Measurements from ENCODE around the gene HOXB3.
"Not testable (repeated sequence)": the region's sequence is repeated elsewhere in the genome, so short reads cannot be mapped to it uniquely, and the experiment has no call there.

HOXB3 gene

DNA sequence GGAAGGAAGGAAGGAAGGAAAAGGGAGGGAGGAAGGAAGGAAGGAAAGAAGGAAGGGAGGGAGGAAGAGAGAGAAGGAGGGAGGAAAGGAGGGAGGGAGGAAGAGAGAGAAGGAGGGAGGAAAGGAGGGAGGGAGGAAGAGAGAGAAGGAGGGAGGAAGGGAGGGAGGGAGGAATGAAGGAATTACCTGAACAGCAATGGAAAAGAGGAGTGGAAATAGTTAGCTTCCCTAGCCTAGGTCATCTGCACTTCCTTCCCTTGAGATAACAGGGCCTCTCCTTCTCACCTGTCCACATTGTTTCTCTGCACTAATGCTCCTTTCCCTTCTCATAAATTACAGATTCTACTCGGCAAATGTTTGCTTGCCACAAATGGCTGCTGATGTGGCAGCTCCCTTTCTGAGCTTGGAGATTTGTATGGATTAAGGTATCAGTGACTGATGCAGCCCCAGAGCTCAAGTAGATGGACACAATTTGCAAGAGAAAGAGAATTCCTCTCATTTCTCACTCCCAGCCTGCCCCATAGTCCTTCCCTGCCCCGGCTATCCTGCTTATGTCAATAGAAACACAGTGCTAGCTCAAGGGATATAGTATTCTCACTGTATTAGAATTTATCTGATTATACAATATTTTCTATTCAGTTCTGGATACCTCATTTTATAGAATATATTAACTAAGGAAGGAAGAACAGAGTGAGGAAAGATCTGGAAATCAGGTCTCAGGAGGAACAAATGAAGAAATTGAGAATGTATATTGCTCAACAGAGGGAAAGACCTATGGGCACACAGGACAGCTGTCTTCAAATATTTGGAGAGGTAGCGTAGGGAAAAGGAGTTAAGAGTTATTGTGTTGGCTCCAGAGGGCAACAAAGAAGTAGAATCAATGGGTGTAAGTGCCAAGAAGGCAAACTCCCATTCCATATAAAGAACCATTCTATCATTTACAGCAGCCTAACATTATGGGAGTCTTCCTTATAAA is 73.8 kb downstream of the HOXB3 start:
- no peak for DNase-seq

DNA sequence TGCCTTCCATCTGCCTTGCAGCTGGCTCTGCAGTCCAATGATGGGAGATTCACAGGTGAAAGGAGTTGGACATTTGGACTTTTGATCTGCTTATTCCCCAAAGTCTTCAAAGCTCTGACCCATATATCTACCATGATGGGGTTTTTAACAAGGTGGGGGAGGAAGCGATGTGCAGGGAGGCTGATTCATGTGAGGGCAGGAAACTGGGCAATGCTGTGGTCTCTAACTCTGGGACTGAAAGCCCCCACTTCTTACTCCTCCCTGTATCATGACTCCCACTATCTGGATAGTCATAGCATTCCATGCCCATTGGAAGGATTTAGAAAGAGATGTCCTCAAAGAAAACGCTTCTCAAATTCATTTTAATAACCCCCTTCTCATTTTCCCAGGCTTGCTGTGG is 75.6 kb downstream of the HOXB3 start:
- DNase-seq, result no peak

DNA sequence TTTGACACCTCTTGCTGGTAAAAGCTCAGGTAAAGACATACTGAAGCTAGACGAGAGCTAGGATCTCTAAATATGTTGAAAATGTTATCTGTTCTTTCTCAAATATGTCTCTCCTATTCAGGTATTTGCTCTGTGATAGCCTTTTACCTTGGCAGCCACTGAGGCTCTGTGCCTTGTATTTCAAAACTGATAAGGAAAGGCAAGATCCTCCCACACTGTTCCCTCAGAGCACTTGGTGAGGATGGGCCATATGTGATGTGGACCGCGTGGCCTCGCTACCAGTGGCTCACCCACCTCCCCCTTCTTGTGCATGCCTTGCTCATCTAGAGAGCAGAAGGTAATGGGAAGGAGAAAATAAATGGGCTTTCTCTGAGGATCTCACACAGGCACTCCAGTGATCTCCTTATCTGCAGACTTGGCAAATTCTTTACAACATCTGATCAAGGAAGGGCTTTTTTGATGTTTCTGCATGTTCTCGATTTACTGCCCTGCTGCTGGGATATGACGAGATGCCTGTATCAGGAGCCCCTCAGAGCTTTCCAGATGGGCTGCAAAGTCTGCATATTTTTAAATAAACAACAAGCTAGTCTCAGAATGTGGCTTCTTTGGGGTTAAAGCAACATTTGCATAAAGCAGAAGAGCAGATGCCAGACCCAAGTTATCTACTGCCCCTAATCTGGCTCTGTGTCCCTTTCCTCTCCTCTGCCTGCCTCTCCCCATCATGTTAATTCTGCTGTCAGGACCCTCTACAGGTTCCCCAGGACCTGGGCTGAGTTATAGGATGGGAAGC is 76.2 kb downstream of the HOXB3 start:
- DNase-seq, result no peak

DNA sequence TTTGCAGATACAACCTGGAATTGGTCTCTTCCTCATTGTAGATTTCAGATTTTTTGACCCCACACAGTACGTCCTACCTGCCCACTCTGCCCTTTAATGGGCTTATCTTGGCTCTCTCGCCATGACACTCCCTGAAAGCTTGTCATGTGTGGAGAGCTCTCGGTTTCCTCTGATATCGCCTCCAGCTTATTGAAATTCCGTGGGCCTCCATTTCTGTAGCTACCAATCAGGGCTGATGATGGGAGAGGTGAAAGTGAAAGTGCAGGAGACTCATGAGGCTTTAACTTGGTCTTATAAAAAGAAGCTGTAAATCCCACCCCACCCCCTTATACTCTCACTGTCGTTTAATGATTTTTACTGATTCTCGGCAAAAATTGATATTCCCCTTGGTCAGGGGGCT is 76.9 kb downstream of the HOXB3 start:
- no peak for DNase-seq

DNA sequence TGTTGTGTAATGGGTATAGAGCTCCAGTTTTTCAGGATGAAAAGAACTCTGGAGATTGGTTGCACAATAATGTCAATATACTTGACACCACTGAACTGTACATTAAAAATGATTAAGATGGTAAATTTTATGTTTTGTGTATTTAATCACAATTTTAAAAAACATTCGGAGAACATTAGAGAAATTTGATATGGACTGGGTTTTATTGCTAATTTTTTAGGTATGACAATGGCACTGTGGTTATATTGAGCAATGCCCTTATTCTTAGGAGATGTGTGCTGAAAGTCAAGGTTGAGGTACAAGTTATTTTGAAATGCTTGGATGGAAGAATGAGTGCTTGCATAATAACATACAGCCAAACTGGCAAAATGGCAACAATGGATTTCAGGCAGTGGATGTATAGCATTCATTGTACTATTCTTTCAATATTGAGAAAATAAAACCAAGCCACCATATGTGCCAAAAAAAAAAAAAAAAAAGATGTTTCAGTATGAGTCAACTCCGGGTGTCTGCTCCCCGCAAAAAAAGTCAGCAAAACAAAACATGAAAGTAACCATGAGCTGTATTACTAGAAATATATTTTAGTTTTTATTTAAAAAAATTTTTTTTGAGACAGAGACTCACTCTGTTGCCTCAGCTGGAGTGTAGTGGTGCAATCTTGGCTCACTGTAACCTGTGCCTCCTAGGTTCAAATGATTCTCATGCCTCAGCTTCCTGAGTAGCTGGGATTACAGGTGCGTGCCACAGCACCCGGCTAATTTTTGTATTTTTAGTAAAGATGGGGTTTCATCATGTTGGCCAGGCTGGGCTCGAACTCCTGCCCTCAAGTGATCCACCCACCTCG is 79.1 kb downstream of the HOXB3 start:
- no peak for DNase-seq

DNA sequence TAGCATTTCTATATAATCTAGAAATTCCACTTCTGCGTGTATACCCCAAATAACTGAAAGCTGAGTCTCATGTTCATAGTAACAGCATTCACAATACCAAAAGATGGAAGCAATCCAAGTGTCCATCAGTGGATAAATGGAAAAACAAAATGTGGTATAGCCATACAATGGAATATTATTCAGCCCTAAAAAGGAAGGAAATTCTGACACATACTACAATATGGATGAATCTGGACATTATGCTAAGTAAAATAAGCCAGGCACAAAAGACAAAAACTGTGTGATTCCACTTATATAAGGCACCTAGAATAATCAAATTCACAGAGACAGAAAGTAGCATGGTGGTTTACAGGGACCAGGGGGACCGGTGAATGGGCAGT is 79.7 kb downstream of the HOXB3 start:
- no peak for DNase-seq

DNA sequence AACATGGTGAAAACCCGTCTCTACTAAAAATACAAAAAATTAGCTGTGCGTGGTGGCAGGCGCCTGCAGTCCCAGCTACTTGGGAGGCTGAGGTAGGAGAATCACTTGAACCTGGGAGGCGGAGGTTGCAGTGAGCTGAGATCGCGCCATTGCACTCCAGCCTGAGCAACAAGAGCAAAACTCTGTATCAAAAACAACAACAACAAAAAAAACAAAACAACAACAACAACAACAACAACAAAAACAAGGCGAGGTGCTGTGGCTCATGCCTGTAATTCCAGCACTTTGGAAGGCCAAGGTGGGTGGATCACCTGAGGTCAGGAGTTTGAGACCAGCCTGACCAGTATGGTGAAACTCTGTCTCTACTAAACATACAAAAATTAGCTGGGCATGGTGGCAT is 80.3 kb downstream of the HOXB3 start:
- not testable (repeated sequence) for DNase-seq

DNA sequence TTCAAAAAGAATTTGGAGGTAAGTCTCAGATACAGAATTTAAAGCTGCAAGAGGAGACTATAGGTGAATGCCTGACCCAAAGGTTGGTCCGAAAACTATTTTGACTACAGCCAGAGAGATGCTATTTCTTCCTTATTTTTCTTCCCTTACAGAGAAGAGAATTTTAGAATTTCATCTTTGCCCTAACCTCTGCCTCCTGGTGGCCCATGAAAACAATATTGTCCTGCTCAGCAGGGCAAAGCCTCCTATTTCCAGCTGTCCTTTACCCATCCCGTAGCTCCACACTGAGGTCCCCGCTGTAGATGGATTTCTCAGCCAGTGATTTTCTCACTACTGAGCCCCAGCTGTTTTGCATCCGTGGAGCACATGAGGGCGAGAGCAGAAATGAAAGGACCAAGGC is 83.8 kb downstream of the HOXB3 start:
- DNase-seq, result no peak

DNA sequence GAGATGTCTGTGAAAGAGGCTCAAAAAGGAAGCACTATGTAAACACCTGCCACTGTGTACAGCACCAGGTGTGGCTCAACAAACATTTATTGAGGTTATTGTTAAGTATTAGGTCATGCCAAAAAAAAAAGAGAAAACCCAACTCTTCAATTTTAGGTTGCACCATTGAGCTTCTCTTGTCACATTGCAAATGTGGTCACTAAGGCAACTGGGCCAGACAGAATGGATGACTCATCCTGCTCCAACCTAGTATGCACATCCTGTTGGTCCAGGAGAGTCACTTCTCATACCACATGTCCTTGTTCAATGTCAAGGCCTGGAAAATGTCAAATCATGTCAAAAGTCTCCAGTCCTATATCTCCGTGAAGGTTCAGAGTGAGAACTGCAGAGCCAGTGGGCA is 84.3 kb downstream of the HOXB3 start:
- peak; percentile 34 for DNase-seq

DNA sequence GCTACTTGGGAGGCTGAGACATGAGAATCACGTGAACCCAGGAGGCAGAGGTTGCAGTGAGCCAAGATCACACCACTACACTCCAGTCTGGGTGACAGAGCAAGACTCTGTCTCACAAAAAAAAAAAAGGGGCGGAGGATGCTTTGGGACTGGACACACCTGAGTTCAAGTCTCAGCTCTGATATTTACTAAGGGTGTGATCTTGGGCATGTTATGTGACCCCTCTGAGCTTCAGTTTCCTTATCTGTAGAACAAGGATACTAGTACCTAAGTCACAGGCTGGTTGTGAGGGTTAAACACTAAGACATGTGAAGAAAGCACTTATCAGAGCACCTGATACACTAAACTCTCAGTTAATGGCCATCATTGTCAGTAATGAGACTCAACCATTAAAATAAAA is 85.1 kb downstream of the HOXB3 start:
- DNase-seq, result no peak

DNA sequence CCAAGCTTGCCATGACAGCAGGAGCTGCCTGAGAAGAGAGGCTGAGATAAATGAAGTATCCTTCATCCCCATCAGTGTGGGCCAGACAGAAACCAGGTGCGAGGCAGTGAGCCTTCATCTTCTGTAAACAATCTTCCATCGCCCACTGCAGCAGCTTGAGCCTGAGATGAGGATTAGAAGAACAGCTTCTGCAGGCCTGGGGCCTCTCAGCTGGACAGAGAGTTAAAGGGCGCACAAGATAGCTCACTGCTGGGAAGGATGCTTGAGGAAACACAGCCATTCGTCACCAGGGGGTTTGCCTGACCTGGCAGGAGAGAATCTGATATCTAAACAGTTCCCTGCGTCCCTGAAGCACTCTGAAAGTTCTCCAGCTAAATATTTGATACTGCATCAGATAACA is 86.3 kb downstream of the HOXB3 start:
- no peak for DNase-seq

DNA sequence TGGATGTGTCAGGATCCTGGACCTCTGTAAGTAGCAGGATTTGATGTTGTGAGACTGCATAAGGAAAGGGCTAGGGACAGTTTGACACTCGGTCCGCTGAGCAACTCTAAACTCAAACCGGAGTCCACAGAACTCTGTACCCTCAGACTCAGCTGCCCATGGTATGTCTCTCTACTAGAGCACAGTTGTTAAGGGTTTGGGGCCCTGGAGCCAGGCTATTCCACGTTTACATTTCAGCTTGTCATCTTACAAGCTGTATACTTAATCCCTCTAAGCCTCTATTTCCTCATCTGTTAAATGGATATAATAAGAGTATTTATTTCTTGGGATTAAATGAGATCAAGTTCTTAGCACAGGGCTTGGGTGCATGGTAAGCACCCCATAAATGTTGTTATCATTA is 87.1 kb downstream of the HOXB3 start:
- DNase-seq, result no peak

DNA sequence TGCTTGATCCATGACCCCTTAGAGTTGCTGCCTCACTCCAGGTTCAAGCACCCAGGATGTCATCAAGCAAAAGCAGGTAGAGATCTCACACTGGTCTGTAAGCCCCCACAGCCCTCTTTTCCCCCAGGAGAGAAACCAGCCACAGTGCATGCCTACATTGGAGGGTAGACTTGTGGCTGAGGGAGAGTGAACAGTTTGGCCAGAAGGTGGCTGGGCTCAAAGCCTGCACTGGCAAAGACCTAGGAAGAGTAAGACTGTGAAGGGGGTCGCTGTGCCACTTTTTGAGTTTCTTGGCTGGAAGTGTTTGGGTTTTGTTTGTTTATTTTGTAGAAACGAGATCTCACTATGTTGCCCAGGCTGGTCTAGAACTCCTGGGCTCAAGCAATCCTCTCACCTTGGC is 87.7 kb downstream of the HOXB3 start:
- DNase-seq, result no peak

DNA sequence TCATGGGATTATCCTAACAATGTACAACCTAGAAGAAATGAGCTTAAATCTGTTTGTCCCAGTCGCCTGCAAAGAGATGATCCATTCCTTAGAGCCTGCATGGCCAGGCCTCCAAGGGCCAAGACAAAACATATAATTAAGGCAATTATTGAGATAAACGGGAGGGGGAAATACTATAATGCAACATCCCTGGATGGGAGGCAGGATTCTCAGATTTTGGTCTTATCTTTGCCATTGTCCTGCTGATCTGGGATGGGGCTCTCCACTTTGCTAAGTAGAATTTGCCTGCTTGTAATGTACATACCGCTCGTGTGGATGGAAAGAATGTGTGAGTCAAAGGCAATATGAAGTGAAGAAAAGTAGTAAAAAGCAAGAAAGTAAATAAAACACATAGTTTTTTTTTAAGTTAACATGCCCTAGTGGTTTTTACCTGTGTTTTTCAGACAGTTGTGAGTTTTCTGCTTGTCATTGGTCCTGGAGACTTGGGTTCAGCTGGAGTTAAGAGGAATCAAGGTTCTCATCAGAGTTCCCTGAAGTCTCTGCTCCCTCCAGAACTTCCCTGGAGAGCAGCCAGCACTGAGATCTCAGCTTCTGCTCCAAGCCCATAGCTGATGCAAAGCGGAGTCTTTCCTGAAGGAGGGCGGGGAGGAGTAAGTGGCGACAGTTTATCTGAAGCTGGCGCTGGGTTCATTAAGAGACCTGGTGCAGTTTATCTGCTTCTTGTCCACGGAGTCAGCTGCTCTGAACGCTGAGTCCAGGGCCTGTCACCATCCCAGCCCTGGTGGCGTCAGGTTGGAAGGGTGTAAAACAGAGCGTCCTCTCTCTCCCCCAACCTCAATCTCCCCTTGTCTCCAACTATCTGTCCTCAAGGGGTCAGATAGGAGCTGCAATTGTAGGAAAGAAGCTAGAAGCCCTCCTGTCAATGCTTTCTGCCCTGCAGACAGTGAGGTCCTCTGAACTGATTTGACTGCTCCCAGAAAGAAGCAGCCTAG is 89.3 kb downstream of the HOXB3 start:
- DNase-seq, result no peak

DNA sequence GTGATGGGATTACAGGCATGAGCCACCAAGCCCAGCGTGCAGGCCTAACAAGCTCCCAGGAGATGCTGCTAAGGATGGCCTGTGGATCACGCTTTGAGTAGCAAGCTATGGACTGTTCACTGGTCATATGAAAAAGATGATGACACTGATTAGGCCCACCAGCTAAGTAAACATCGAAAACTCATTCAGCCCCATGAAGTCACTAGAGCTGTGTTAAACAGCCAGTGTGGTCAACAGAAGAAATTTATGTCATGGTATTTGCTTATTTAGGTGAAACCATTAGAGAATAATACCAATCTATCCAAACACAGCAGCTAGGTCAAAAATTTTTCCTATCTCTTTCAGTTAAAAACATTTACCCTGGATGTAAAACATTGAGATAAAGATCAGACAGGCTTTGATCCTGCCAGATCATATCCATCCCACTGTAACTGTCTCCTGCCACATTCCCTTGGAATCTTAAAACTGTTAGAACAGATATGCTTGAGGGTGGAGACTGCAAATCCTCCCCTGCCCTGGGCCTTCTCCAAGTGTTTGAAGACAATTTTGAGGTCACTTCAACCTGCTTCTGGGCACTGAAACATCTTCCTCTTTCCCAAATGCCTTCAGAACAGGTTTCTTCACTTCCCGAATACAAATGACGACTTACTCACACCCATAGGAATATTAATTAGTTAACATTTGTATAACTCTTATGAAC is 90.2 kb downstream of the HOXB3 start:
- DNase-seq, result no peak

DNA sequence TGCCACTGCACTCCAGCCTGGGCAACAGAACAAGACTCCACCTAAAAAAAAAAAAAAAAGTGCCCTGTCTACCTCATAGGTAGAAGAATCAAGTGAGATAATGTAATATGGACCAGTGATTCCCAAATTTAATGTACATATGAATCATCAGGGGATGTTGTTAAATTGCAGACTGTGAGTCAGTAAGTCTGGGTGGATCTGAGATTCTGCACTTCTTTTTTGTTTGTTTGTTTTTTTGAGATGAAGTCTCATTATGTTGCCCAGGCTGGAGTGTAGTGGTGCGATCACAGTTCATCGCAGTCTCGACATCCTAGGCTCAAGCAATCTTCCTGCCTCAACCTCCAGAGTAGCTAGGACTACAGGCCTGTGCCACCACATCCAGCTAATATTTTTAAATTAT is 90.8 kb downstream of the HOXB3 start:
- no peak for DNase-seq

All from GDM1 (cell line).